ENCODE measurements around the gene PMFBP1.

- TF ChIP-seq CTCF (IDR thresholded peaks at IDR 0.05), result no peak
- TF ChIP-seq POLR2A (IDR thresholded peaks at IDR 0.05), result no peak
- TF ChIP-seq POLR2AphosphoS5 (IDR thresholded peaks at IDR 0.05), result no peak
- no peak for TF ChIP-seq EP300 (IDR thresholded peaks at IDR 0.05)
These were observed 38.6 kb upstream of the PMFBP1 start for GRCh38 chr16:72210555-72210954.
